NOMO-1 treated with dmso at 0.1 percent for 144 hours (cell line): ENCODE measurements around the gene SPON1.
"Not testable (repeated sequence)": the region's sequence is repeated elsewhere in the genome, so short reads cannot be mapped to it uniquely, and the experiment has no call there.

Source experiments
- DNase-seq: peaks from one replicate; lab custom pipeline; 2025; ENCODE audit not compliant: unreplicated experiment; lab: John Stamatoyannopoulos, UW

Gene SPON1

DNA sequence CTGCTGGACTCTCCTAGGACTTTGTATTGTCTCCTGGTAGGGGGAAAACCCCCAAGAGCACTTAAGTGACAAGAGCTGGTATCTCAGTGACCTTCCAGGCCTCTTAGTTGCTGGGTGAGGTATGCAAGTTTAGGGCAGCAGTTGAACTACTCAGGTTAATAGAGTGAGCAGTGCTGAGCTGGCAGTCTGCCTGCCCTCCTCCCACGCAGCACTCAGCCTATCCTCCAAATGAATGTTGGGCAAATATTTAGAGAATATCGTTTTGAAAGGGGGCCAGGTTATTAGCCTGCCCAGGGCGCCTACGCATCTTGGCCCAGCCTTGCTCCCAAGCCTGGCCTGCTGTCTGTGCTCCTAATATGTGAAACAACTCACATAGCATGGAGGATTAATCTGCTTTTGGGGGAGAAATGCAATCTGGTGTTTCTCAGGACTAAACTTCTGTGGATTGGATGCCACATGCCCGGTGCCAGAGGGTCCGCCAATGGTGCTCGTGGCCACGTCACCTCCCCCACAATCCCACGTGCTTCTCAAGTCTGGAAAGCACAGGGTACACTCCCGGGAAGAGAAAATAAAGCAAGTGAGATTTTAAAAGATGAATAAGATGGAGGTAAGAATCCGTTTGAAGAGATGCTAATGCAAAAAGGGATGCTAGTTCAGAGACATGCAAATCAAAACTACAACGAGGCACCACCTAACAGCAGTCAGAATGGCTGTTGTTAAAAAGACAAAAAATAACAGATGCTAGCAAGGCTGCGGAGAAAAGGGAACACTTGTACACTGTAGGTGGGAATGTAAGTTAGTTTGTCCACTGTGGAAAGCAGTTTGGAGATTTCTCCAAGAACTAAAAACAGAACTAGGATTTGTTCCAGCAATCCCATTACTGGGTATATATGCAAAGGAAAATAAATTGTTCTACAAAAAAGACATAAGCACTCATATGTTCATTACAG is 67.7 kb downstream of the SPON1 start:
- no peak for DNase-seq

- DNase-seq, result not testable (repeated sequence)
Observed at GRCh38 chr11:14035526-14035925, 73.0 kb downstream of the SPON1 start.

GRCh38 chr11:14036469-14036868 is 73.9 kb downstream of the SPON1 start:
- no peak for DNase-seq

GRCh38 chr11:14041040-14041439 is 78.5 kb downstream of the SPON1 start:
- no peak for DNase-seq

- no peak for DNase-seq
Observed at GRCh38 chr11:14041565-14041964, 79.0 kb downstream of the SPON1 start.

DNA sequence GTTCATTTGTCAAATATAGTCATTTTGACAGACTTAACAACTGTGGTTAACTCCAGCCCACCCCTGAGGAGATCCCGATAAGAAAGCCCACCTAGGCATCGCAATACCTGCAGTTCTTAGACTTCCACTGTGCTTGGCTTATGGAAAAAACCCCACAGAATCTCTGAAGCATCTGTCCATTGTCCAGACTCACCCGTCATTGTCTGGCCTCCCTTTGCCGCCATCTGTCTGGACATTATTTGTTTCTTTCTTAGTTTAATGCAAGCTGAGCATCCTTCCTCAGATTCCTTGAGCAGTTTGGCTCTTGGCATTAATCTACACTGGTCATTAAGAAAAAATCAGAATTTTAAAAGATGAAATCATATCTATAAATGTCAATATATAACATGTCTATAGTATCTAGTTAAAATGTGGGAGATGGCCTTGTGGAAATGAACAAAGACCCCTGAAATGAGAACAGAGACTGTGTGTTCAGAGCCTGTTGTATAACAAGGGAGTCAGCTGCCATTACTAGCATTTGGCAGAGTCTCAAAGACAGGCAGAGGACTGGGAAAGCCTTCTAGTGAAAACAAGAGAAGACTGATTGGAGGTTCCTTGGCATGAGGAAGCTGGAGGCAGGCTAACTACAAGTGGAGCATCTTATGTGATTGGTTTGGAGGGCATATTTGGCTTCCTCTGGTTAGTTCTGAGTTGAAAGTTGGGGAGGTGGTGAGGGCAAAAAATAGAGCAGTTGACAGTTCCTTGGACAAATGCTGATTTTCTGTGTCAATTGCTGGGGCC is 80.4 kb downstream of the SPON1 start:
- DNase-seq, result no peak

DNA sequence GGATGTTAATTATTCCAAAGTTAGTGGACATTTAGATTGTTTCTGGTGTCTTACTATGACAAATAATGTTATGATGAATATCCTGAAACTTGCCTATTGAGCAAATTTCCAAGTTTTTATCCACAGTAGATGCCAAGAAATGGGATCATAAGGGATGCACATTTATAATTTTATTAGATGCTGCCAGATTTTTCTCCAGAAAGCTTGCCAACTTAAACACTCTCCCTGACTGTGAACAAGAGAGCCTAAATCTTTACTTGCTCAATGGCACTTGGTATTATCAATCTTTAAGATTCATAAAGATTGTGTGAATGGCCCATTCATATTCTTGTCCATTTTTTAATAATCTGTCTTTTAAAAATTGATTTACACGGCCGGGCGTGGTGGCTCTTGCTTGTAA is 82.4 kb downstream of the SPON1 start:
- DNase-seq, result no peak

- no peak for DNase-seq
Observed at GRCh38 chr11:14045417-14045816, 82.9 kb downstream of the SPON1 start.

- no peak for DNase-seq
Observed at GRCh38 chr11:14052198-14052597, 89.7 kb downstream of the SPON1 start.

- DNase-seq, result no peak
Observed at GRCh38 chr11:14054116-14055107, 91.9 kb downstream of the SPON1 start.

GRCh38 chr11:14055936-14056335 is 93.4 kb downstream of the SPON1 start:
- no peak for DNase-seq

DNA sequence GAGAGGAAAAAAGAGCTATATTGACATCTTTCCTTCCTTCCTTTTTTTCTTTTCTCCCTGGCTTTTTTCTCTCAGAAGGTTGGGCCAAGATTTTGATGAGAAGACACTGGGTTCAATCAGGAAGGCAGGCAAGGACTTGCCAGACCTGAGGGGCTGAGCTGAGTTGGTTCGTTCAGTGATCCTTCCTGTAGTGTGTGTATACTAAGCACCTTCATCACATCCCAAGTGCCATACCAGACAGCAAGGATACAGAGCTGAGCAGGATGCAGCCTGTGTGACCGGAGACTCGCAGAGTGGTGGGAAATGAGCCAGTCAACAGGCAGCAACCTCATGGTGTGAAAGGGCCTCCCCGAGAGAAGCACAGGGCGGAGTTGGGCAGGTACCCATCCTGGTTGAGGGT is 95.5 kb downstream of the SPON1 start:
- DNase-seq, result no peak

DNA sequence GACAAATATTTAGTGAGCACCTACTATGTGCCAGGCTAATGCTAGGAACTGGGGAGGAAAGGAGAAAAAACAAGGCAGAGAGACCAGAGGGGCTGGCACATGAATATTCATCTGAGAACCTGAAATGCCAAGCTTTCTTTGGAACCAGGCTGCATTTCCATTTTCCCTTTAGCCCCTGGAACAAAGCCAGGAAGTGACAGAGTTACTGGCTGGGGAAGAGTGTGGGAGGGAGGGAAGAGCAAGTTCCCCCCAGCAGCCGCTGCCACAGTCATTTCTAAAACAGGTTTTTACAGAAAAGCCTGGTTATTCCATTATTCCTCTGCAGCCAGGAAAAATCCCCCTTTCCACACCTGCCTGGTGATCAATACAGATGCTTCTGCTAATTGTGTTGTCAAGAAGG is 97.0 kb downstream of the SPON1 start:
- no peak for DNase-seq

- DNase-seq, result no peak
Observed at GRCh38 chr11:14061721-14062120, 99.2 kb downstream of the SPON1 start.

- no peak for DNase-seq
Observed at GRCh38 chr11:14065141-14065540, 102.6 kb downstream of the SPON1 start.

DNA sequence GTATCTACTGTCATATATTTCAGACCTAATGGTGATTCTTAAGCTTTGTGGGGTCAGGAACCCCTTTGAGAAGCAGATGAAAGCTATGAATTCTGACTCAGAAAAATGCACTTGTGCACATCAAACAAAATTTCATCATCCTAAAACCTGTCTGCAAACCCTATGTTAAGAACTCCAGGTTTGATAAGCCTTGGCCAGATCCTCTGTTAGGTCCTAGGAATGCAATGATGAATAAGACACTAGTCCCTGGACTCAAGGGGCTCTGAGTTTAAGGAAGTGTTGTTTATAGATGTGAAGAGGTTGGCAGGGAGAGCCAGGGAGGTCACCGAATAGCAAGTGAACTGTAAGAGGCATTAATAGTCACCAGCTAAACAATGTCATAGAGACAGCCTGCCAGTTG is 103.2 kb downstream of the SPON1 start:
- no peak for DNase-seq

GRCh38 chr11:14067686-14068085 is 105.2 kb downstream of the SPON1 start:
- no peak for DNase-seq

GRCh38 chr11:14070896-14071295 is 108.4 kb downstream of the SPON1 start:
- no peak for DNase-seq

GRCh38 chr11:14073849-14074476 is 111.4 kb downstream of the SPON1 start:
- DNase-seq, result no peak
